ENCODE data around the gene LRRC10B.
"Not testable (repeated sequence)": the region's sequence is repeated elsewhere in the genome, so short reads cannot be mapped to it uniquely, and the experiment has no call there.

LRRC10B gene

GRCh38 chr11:61507962-61508861 lies at the start of gene LRRC10B:
Gene LRRC10B (plus strand): TSS chr11:61508749. CDS start chr11:61508999, 250 bp downstream.
- TF ChIP-seq JUND (IDR thresholded peaks at IDR 0.05; ENCODE audit: low read depth), result no peak
- in situ Hi-C loops (cut with HindIII; ENCODE audit: low pct_unique_long_range_greater_than_20kb, low sequenced_read_pairs), result no loop called here
- no peak for DNase-seq (ENCODE audit: low read depth in 1 of 2, low spot score in 1 of 2)

GRCh38 chr11:61460474-61460881 lies 48.1 kb upstream of the LRRC10B start:
- no peak for DNase-seq (ENCODE audit: low read depth in 1 of 2, low spot score in 1 of 2)
- no peak for TF ChIP-seq JUND (IDR thresholded peaks at IDR 0.05; ENCODE audit: low read depth)
- in situ Hi-C loops (cut with HindIII; ENCODE audit: low pct_unique_long_range_greater_than_20kb, low sequenced_read_pairs), result no loop called here

- DNase-seq (ENCODE audit: low read depth in 1 of 2, low spot score in 1 of 2), result no peak
Measured at GRCh38 chr11:61460986-61461385, 47.6 kb upstream of the LRRC10B start.

GRCh38 chr11:61467602-61468001 lies 40.9 kb upstream of the LRRC10B start:
- DNase-seq (ENCODE audit: low read depth in 1 of 2, low spot score in 1 of 2); in situ Hi-C loops (cut with HindIII; ENCODE audit: low pct_unique_long_range_greater_than_20kb, low sequenced_read_pairs): not testable (repeated sequence)

More at GRCh38 chr11:61460986-61461385, 47.6 kb upstream of the LRRC10B start:
- TF ChIP-seq JUND (IDR thresholded peaks at IDR 0.05; ENCODE audit: low read depth), result no peak
- in situ Hi-C loops (cut with HindIII; ENCODE audit: low pct_unique_long_range_greater_than_20kb, low sequenced_read_pairs), result no loop called here

GRCh38 chr11:61468002-61468401 lies 40.5 kb upstream of the LRRC10B start:
- no peak for DNase-seq (ENCODE audit: low read depth in 1 of 2, low spot score in 1 of 2)
- in situ Hi-C loops (cut with HindIII; ENCODE audit: low pct_unique_long_range_greater_than_20kb, low sequenced_read_pairs), result no loop called here
- no peak for TF ChIP-seq JUND (IDR thresholded peaks at IDR 0.05; ENCODE audit: low read depth)

- in situ Hi-C loops (cut with HindIII; ENCODE audit: low pct_unique_long_range_greater_than_20kb, low sequenced_read_pairs), result no loop called here
- no peak for DNase-seq (ENCODE audit: low read depth in 1 of 2, low spot score in 1 of 2)
- TF ChIP-seq JUND (IDR thresholded peaks at IDR 0.05; ENCODE audit: low read depth), result no peak
Measured at GRCh38 chr11:61472282-61472681, 36.3 kb upstream of the LRRC10B start.

GRCh38 chr11:61472868-61473267 lies 35.7 kb upstream of the LRRC10B start:
- in situ Hi-C loops (cut with HindIII; ENCODE audit: low pct_unique_long_range_greater_than_20kb, low sequenced_read_pairs), result no loop called here
- no peak for DNase-seq (ENCODE audit: low read depth in 1 of 2, low spot score in 1 of 2)
- no peak for TF ChIP-seq JUND (IDR thresholded peaks at IDR 0.05; ENCODE audit: low read depth)

- no peak for DNase-seq (ENCODE audit: low read depth in 1 of 2, low spot score in 1 of 2)
- in situ Hi-C loops (cut with HindIII; ENCODE audit: low pct_unique_long_range_greater_than_20kb, low sequenced_read_pairs), result no loop called here
- TF ChIP-seq JUND (IDR thresholded peaks at IDR 0.05; ENCODE audit: low read depth), result no peak
Measured at GRCh38 chr11:61473370-61474012, 35.1 kb upstream of the LRRC10B start.

- in situ Hi-C loops (cut with HindIII; ENCODE audit: low pct_unique_long_range_greater_than_20kb, low sequenced_read_pairs), result no loop called here
- no peak for DNase-seq (ENCODE audit: low read depth in 1 of 2, low spot score in 1 of 2)
- no peak for TF ChIP-seq JUND (IDR thresholded peaks at IDR 0.05; ENCODE audit: low read depth)
Measured at GRCh38 chr11:61474013-61474643, 34.4 kb upstream of the LRRC10B start.

GRCh38 chr11:61475433-61475832 lies 33.1 kb upstream of the LRRC10B start:
- TF ChIP-seq JUND (IDR thresholded peaks at IDR 0.05; ENCODE audit: low read depth), result no peak
- DNase-seq (ENCODE audit: low read depth in 1 of 2, low spot score in 1 of 2), result no peak
- in situ Hi-C loops (cut with HindIII; ENCODE audit: low pct_unique_long_range_greater_than_20kb, low sequenced_read_pairs), result no loop called here

- in situ Hi-C loops (cut with HindIII; ENCODE audit: low pct_unique_long_range_greater_than_20kb, low sequenced_read_pairs), result no loop called here
- no peak for DNase-seq (ENCODE audit: low read depth in 1 of 2, low spot score in 1 of 2)
Measured at GRCh38 chr11:61476371-61476770, 32.2 kb upstream of the LRRC10B start.

GRCh38 chr11:61477126-61477525 lies 31.4 kb upstream of the LRRC10B start:
- in situ Hi-C loops (cut with HindIII; ENCODE audit: low pct_unique_long_range_greater_than_20kb, low sequenced_read_pairs), result no loop called here
- no peak for TF ChIP-seq JUND (IDR thresholded peaks at IDR 0.05; ENCODE audit: low read depth)

More at GRCh38 chr11:61476371-61476770, 32.2 kb upstream of the LRRC10B start:
- TF ChIP-seq JUND (IDR thresholded peaks at IDR 0.05; ENCODE audit: low read depth), result no peak

GRCh38 chr11:61477727-61478148 lies 30.8 kb upstream of the LRRC10B start:
- no peak for TF ChIP-seq JUND (IDR thresholded peaks at IDR 0.05; ENCODE audit: low read depth)
- peak; percentile 45 to 55 for DNase-seq (ENCODE audit: low read depth in 1 of 2, low spot score in 1 of 2)
- in situ Hi-C loops (cut with HindIII; ENCODE audit: low pct_unique_long_range_greater_than_20kb, low sequenced_read_pairs), result no loop called here

More at GRCh38 chr11:61477126-61477525, 31.4 kb upstream of the LRRC10B start:
- DNase-seq (ENCODE audit: low read depth in 1 of 2, low spot score in 1 of 2), result no peak

GRCh38 chr11:61479360-61480058 lies 29.0 kb upstream of the LRRC10B start:
- in situ Hi-C loops (cut with HindIII; ENCODE audit: low pct_unique_long_range_greater_than_20kb, low sequenced_read_pairs); DNase-seq (ENCODE audit: low read depth in 1 of 2, low spot score in 1 of 2): not testable (repeated sequence)
